ENCODE results near the gene WTAP.
"Not testable (repeated sequence)": the region's sequence is repeated elsewhere in the genome, so short reads cannot be mapped to it uniquely, and the experiment has no call there.

The WTAP gene

DNA sequence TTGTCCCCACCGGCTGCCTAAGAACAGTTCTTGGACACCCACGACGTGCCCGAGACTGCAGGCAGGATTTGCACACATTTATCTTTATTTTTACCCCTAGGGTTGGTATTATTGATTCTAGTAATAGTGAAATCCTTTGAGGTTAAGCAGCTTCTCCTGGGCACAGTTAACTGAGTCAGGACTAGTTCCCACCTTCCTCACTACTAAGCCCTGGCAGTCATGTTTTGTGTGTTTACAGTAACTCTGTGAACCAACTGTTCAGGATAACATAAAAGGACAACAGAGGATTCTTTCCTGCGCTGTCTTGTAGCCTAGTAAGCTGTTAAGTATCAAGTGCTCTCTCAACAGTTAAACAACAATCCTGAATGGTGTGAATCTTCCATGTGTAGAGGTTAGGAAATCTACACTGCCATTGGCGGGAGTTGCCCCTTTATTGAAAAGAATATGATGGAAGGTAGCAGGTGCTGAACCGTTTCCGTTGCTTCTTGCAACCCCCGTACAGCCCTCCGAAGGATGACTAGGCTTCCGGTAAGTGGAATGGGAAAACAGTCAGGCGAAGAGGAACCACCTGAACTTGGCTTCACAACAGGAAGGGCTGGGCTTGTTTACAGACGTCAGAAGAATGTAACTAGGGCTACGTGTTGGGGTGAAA lies 33.3 kb upstream of the WTAP start:
- DNase-seq = peak; percentile 16

DNA sequence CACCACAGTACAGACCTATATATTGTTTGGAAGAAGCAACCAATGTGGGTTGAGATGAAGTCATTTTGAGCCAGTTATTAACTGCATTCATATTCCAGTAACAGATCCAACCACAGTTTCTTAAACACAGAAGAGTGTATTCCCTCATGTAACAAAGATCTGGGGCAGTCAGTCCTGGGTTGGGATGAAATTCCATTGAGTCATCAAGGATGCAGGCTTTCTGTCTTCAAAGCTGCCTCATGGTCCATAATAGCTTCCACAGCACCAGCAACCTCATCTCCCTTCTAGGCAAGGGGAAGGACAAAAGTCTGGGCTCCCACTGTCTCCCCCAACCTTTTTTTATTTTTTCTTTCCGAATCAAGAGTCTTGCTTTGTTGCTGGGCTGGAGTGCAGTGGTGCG lies 31.3 kb upstream of the WTAP start:
- no peak for DNase-seq

DNA sequence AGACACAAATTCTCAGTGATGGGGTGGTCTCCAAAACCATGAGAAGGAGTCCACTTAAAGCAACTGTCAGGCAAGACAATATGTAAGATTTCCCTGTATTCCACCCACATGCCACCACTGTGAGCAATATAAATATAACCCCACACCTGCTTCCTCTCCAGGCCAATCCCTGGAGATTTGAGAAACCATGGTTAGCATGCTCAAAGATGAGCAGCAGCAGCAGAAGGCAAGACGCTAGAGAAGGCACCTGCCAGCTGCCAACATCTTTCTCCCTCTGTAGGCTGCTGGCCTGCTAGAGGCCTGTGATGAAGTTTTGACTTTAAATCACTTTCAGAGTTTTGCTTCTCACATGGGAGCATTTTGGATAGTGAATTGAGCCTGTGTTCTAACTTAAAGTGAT lies 26.3 kb upstream of the WTAP start:
- DNase-seq = no peak

DNA sequence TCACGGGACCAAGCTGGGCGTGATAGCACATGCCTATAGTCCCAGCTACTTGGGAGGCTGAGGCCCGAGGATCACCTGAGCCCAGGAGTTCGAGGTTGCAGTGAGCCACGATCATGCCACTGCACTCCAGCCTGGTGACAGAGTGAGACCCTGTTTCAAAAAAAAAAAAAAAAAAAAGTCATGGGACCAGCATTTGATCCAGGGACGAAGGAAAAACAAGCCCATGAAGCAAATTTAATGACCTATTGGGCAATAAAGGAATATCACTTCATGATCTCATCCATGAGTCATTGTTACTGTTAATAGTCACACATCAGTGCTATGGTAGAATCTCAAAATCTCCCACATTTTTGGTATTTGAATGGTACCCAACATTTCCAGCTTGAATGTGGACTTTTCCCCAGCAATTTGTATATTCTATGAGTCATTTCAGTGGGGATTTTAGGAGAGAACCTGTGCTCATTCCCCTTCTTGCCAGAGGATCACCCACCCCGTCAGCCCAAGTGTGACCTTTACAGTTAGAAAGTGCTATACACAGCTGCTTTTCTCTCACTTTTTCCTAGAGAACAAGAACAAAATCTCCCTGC lies 25.8 kb upstream of the WTAP start:
- no peak for DNase-seq

DNA sequence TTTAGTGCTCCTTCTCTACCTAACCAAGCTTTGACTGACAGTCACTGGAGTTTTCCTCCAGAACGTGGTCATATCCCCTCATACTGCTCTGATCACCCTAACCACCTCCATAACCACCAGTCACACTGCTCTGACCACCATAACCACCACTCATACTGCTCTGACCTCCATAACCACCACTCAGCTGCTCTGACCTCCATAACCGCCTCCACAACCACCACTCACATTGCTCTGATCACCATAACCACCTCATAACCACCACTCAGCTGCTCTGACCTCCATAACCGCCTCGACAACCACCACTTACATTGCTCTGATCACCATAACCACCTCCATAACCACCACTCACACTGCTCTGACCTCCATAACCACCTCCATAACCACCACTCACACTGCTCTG lies 16.7 kb upstream of the WTAP start:
- DNase-seq = not testable (repeated sequence)

DNA sequence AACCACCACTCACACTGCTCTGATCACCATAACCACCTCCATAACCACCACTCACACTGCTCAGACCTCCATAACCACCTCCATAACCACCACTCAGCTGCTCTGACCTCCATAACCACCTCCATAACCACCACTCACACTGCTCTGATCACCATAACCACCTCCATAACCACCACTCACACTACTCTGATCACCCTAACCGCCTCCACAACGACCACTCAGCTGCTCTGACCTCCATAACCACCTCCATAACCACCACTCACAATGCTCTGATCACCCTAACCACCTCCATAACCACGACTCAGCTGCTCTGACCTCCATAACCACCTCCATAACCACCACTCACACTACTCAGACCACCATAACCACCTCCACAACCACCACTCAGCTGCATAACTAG lies 14.9 kb upstream of the WTAP start:
- not testable (repeated sequence) for DNase-seq

DNA sequence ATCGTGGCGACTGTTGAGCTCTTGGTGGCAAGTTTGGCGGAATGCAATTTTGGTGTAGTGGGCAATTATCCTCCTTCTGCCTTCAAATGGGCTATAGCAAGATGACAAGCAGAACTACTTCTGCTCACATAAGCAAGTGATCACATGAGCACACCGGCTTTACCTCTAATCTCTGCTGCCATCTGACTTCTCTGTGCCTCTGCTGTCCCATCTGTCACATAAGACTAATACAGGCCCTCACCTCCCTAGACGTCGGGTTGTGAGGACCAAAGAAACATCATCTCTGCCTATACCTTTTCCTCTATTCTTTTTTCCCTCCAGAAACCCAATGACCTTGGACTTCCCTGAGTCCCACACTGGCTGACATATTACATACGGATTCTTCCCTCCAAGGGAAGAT lies 13.3 kb upstream of the WTAP start:
- no peak for DNase-seq

DNA sequence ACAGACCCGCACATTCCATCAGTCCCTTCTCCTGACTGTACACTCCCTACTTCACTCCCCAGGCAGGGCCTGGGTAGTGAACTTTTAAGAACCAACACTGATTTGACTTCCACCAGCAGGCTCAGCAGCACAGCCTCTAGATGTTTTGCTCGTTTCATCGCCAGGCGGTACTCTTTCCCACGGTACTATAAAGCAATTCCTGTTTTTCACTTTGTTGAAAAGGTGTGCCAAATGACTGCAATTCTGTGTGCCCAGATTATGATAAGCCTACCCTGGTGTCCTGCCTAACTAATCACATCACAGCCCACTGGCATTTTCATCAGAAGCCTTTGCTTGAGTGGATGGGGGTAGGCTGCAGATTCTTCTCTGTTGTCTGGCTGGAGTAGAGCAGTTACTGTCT lies 12.9 kb upstream of the WTAP start:
- no peak for DNase-seq

DNA sequence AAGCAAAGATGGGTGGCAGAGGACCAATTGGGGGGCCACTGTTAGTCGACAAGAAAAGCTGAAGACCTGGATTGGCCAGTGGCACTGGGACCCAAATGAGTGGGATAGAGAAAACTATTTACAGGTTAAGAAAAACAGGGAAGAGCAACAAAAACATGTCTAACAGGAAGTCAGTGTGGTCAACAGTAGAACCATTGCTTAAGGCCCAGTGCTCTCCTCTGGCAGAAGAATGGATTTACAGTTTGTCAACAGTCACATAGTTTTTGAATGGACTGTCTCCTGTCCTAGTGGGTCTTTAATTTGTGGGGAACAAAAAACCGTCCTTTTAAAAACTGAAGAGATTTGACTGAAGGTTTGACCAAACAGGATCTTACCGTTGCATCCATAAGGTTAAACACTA lies 12.1 kb upstream of the WTAP start:
- no peak for DNase-seq

DNA sequence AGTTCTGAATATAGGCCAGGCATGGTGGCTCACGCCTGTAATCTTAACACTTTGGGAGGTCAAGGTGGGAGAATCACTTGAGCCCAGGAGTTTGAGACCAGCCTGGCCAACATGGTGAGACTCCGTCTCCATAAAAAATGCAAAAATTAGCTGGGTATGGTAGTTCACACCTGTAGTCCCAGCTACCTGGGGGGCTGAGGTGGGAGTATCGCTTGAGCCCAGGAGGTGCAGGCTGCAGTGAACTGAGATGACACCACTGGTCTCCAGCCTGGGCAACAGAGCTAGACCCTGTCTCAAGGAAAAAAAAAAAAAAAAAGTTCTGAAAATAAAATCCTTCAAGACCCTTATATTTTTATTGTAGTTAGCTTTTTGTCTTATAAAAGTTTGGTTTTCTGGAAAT lies 11.7 kb upstream of the WTAP start:
- no peak for DNase-seq

DNA sequence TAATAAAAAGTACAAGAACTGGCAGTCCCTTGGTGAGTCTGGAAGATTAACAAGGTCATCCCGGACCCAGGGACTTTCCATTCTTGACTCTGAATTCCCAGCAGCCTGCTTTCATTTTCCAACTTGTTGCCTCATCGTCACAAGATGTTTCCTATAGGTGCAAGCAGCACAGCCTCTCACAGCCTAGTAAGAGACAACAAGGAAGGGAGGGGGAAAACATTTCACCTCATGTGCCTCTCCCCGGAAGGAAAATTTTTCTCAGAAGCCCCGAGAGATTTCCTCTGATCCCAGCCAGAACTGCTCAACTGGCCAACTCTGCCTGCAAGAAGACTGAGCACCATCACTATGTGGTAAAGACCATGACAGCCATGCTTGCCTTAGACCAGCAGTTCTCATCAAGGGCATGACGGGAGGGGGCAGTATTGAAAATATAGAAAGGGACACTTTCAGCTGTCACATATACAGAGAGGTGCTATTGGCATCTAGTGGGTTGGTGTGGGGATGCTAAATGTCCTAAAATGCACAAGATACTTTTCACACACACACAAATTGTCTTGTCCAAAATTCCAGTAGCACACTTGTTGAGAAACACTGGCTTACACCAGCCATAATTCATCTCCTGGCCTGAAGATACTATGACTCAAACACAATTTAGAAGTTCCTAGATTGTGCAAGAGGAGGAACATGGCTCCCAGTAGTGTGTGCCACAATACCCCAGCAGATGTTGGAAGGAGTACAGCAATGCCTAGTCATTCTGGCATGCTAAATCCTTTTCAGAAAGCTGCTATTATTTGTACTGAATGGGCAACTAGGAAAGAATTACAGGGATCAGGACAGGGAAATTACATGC lies 10.8 kb upstream of the WTAP start:
- no peak for DNase-seq

DNA sequence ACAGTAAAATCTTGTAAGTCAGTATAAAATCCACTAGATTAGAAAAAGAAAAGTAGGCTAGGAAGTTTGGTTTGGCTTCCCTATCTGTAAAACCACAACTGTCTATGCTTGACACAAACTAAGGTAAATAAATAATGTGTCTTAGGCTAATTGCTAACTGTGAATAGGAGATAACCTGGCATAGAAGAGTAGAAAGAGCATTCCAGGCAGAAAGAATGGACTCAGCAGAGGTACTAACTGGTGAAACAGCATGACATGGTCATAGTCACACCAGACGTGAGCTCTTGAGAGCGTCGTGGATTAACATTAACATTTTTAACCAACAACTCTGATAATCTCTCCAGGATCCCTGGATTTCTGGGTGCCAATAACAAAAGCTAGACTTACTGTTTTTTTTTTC lies 8.7 kb upstream of the WTAP start:
- DNase-seq = no peak

DNA sequence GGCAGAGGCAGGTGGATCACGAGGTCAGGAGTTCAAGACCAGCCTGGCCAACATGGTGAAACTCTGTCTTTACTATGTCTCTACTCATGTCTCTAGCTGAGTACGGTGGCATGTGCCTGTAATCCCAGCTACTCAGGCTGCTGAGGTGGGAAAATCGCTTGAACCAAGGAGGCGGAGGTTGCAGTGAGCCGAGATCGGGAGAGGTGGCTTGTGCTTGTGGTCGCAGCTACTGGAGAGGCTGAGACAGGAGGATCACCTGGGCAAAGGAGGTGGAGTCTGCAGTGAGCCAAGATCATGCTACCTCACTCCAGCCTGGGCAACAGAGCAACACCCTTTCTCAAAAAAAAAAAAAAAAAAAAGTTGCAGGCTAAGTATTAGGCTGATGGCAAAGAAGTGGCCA lies 8.0 kb upstream of the WTAP start:
- no peak for DNase-seq

DNA sequence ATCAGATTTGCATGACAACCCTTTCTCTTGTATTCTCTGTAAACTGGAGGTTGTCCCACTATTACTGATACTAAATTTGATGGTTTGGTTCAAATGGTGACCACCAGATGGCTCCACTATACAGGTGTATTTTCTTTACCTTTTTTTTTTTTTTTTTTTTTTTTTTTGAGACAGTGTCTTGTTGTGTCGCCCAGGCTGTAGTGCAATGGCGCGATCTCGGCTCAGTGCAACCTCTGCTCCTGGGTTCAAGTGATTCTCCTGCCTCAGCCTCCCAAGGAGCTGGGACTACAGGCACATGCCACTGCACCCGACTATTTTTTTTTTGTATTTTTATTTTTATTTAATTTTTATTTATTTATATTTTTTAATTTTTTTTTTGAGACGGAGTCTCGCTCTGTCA lies 6.6 kb upstream of the WTAP start:
- no peak for DNase-seq

DNA sequence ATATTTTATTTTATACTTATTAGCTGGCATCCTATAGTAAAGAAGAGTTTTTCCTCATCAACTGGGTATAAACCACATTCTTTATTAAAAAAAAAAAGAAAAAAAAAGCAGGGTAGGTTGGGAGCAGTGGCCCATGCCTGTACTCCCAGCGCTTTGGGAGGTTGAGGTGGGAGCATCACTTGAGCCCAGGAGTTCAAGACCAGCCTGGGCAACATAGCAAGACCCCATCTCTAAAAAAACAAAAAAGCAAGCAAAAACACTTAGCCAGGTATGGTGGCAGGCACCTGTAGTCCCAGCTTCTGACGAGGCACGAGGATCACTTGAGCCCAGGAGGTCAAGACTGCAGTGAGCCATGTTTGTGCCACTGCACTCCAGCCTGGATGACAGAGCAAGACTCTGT lies 5.3 kb upstream of the WTAP start:
- not testable (repeated sequence) for DNase-seq

DNA sequence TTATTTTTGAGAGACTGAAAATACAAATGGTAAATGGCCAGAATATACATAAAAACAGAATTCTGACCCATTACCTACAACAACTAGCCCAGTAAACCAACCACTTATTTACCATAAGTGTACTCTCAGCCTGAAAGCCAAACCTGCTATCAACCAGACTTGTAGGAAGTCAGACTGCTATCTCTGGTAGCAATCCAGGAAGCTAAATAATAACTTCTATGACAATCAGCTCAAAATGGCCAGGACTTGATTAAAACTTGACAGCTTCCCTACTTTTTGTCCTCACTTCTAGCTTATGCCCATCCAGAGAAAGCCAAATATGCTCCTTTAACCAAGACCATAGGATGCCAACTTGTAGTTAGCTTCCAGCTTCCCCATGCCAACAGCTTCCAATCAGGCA lies 4.7 kb upstream of the WTAP start:
- no peak for DNase-seq

DNA sequence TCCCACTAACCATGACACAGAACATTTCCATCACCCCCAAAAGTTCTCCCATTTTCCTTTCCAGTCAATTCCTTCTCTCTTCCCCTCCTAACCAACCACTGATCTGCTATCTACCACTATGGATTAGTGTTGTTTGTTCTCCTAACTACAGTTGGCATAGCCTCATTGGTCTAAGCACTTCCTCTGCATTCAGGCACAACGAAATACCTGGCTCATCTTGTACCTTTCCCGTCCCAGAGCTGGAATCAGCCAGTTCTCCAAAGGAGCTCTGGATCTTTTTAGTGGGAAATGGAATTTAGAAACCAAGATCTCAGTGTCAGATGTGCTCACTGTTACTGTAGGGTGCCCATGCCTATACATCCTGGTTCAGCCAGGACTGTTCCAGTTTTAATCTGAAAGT lies 4.0 kb upstream of the WTAP start:
- DNase-seq = no peak

DNA sequence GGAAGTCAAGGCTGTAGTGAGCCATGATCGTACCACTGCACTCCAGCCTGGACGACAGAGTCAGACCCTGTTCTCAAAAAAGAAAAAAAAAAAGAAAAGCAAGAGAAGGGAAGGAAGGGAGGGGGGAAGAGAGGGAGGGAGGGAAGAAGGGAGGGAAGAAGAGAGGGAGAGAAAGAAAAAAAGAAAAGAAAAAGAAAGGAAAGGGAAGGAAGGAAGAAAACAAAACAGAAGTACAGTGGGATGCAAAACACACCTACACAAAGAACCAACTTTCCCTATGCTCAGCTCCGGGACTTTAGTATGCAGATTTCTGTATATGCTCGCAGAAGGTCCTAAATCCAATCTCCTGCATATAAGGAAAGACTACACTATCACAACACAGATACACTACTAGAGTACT lies 2.5 kb upstream of the WTAP start:
- no peak for DNase-seq

DNA sequence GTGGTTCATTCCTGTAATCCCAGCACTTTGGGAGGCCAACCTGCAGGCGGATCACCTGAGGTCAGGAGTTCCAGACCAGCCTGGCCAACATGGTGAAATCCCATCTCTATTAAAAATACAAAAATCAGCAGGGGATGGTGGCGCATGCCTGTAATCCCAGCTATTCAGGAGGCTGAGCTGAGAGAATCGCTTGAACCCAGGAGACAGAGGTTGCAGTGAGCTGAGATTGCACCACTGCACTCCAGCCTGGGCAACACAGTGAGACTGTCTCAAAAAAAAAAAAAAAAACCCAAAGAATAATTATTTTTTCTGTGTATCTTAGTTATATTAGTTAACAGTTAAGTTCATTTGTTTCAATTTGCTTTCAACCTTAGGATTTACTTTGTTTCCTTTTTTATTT lies 2.1 kb upstream of the WTAP start:
- not testable (repeated sequence) for DNase-seq

DNA sequence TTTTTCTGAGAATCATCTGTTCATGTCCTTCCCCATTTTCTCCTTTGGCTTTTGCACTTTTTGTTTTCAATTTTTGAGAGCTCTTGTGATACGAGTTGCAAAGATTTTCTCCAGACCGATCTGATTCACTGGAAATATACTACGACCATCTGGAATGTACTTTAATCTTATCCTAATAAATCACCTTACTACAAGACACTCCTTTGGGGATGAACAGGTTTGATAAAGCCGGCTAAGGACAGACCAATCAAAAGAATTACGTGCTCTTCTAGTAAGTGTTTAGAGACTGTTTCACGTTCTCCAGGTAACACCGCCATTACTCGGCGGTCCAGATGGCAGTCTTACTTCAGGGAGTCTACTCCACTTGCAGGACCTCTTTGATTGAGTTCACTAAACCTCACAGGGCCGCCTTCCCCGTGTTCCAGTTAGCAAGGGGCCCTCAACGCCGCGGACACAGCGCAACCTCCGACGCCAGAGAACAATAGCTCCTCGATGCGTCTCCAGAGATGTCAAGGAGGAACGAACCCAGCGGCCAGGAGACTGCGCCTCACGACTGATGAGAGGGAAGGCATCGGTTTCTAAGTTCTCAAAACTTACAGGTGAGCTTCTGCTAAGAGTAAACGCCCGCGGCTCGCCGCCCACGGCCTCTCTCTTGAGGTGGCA lies 920 bp upstream of the WTAP start:
- DNase-seq = no peak

DNA sequence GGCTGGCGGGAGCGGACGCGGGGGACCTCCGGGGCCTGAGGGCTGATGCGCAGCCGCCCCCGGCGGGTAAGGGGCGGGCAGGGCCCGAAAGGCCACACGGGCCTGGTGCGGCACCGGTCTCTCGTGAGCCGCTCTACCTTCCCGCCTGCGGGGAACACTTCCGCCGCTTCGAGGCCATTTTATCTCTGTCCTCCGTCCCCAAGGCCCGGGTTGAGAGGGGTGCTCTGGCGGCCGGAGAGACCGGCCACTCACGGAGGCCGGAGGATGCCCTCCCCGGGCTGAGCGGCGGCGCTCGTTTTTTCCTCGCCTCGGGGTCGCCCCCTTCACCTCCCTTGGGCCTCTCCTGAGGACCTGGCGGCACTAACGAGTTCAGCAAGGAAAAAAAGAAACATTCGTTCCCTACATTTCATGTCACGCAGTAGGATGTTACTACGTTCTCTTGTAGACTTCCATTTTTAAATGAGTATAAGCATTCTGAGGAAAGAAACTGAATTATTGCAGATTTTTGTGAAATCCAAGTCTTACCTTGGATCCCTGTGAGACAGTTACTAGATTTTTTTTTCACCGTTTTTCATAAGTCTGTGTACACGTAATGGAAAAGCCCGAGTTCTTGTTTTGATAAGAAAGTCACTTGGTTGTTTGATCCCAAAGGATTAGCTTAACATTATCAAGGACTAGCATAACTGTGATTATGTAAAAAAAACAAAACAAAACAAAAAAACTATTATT lies 575 bp downstream of the WTAP start:
- peak; percentile 66 for DNase-seq

DNA sequence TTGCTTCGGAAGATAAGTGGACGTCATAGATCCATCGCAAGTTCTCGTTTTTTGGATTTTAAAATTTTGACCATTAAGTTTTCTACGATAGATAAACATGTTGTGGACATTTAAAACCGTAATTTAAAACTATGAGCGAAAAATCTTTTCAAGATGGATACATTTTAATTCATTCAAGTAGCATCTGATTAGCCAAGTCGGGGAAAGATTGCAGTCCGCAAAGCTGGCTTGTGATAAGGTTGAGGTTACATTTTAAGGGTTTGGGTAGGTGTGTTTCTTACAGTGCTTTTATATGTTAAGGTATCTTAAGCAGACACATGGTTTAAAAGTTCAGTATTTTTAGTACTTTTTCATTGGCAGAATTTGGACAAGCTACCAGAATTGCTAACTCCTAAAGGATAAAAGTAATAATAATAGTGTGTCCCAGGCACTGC lies 1.2 kb downstream of the WTAP start:
- no peak for DNase-seq

Measured in stimulated activated naive CD4-positive, alpha-beta T cell treated with Interleukin-2 at 50 U/mL for 16 hours (primary cell).